HL-60 (cell line): ENCODE results near the gene SENP1.

Experiments used
- DNase-seq, 2 experiments: peaks; one replicate each; pipeline ENCODE4 v3.0.0-alpha.2; 2010 to 2020; ENCODE audit warnings: low read depth in 1 of 2, low spot score in 1 of 2
- H3K27ac ChIP-seq: fragments of 250-450 bp; sonication (Bioruptor Pico); replicated peaks from 2 replicates; pipeline ENCODE4 v1.5.1; 2020; ENCODE audit warnings: mild to moderate bottlenecking, moderate library complexity
- H3K27me3 ChIP-seq: fragments of 250-450 bp; sonication (Bioruptor Pico); 2 replicates; pipeline ENCODE4 v1.5.1; 2021; ENCODE audit warnings: mild to moderate bottlenecking, moderate library complexity; ENCODE audit not compliant: insufficient read depth, poor library complexity, severe bottlenecking
- H3K4me3 ChIP-seq: replicated peaks from 2 replicates; pipeline ENCODE4 v1.5.1; 2011; ENCODE audit warnings: mild to moderate bottlenecking, control low read depth, low read length; ENCODE audit not compliant: insufficient read depth
- CTCF ChIP-seq: IDR thresholded peaks from one replicate; pipeline ENCODE4 v1.5.1; 2011; ENCODE audit warnings: low read length, control low read depth, inconsistent platforms; ENCODE audit not compliant: insufficient read depth
- GABPA ChIP-seq: IDR thresholded peaks from 2 replicates; pipeline ENCODE4 v1.6.1; 2012; ENCODE audit warnings: low read depth
- POLR2AphosphoS5 ChIP-seq: IDR thresholded peaks from 2 replicates; pipeline ENCODE4 v1.6.1; 2012; ENCODE audit warnings: low read depth
- SPI1 ChIP-seq: IDR thresholded peaks from 2 replicates; pipeline ENCODE4 v1.6.1; 2012; ENCODE audit warnings: low read depth, mild to moderate bottlenecking, borderline replicate concordance
- TF ChIP-seq, protein P1 (sequence below): IDR thresholded peaks from 2 replicates; pipeline ENCODE4 v1.6.1; 2012; ENCODE audit warnings: low read depth; ENCODE audit not compliant: insufficient replicate concordance

SENP1 gene

GRCh38 chr12:48063530-48063929, 42.3 kb downstream of the SENP1 start:
- no peak for DNase-seq
- H3K27me3 ChIP-seq, result no peaks in the 10 kb centered on the region

DNA sequence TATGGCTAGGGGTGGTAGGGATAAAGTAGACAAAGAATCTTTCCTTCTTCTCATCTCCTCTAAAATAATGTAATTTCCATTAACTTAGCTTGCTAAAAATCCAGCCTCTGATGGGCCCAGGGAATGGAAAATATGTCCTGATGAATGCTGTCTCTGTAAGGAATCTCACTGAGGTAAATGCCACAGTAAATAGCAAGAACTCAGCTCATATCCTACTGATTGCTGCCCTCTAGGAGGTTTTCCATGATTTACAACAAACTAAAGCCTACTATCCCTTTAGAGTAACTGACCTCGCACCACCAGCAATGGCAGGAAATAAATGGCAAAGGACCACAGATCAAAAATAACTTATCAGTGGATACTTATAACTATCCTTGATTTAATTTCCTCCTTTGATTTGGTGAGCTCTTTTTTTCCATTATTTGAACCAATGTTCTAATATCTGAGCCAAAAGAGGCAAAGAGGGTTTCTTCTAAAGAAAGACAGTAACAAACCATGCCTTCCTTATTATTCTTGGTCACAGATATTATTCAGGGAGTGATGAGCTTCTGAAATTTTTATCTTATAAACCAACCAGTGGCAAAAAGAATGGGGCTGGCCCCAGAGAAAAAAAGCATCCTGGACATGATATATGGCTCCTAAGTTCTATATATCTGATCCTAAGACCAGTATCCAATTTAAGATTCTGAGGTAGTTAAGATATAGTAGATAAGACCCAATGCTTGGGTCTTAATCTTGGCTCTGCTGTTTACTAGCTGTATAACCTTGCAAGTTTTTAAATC, 43.8 kb downstream of the SENP1 start:
- no peaks in the 10 kb centered on the region for H3K27me3 ChIP-seq
- H3K27ac ChIP-seq, result no peak overlapping the region
- DNase-seq, result no peak
- TF ChIP-seq GABPA (no peak), SPI1 (no peak), POLR2AphosphoS5 (no peak), CTCF (no peak)
- TF ChIP-seq, protein P1, sequence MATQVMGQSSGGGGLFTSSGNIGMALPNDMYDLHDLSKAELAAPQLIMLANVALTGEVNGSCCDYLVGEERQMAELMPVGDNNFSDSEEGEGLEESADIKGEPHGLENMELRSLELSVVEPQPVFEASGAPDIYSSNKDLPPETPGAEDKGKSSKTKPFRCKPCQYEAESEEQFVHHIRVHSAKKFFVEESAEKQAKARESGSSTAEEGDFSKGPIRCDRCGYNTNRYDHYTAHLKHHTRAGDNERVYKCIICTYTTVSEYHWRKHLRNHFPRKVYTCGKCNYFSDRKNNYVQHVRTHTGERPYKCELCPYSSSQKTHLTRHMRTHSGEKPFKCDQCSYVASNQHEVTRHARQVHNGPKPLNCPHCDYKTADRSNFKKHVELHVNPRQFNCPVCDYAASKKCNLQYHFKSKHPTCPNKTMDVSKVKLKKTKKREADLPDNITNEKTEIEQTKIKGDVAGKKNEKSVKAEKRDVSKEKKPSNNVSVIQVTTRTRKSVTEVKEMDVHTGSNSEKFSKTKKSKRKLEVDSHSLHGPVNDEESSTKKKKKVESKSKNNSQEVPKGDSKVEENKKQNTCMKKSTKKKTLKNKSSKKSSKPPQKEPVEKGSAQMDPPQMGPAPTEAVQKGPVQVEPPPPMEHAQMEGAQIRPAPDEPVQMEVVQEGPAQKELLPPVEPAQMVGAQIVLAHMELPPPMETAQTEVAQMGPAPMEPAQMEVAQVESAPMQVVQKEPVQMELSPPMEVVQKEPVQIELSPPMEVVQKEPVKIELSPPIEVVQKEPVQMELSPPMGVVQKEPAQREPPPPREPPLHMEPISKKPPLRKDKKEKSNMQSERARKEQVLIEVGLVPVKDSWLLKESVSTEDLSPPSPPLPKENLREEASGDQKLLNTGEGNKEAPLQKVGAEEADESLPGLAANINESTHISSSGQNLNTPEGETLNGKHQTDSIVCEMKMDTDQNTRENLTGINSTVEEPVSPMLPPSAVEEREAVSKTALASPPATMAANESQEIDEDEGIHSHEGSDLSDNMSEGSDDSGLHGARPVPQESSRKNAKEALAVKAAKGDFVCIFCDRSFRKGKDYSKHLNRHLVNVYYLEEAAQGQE, result no peak
- H3K4me3 ChIP-seq, result no peak overlapping the region

More at GRCh38 chr12:48063530-48063929, 42.3 kb downstream of the SENP1 start:
- TF ChIP-seq CTCF (no peak), POLR2AphosphoS5 (no peak), GABPA (no peak), SPI1 (no peak)
- TF ChIP-seq, protein P1, result no peak
- no peak overlapping the region for H3K27ac ChIP-seq
- H3K4me3 ChIP-seq, result no peak overlapping the region

- DNase-seq, result no peak
- Histone ChIP-seq H3K27ac (no peak overlapping the region), H3K4me3 (no peak overlapping the region), H3K27me3 (no peaks in the 10 kb centered on the region)
- no peak for TF ChIP-seq CTCF
- TF ChIP-seq POLR2AphosphoS5, result no peak
- no peak for TF ChIP-seq SPI1
- TF ChIP-seq, protein P1, result no peak
- TF ChIP-seq GABPA, result no peak
Observed at GRCh38 chr12:48060474-48060873, 45.4 kb downstream of the SENP1 start.
